GM18520 (cell line): ENCODE measurements around the gene B4GALNT4.
"Not testable (repeated sequence)": the region's sequence is repeated elsewhere in the genome, so short reads cannot be mapped to it uniquely, and the experiment has no call there.

Source experiments
- ATAC-seq: cut with Tn5 transposase; IDR thresholded peaks from one replicate; pipeline ENCODE4 v1.9.1; 2021; ENCODE audit not compliant: unreplicated experiment

B4GALNT4 gene, protein sequence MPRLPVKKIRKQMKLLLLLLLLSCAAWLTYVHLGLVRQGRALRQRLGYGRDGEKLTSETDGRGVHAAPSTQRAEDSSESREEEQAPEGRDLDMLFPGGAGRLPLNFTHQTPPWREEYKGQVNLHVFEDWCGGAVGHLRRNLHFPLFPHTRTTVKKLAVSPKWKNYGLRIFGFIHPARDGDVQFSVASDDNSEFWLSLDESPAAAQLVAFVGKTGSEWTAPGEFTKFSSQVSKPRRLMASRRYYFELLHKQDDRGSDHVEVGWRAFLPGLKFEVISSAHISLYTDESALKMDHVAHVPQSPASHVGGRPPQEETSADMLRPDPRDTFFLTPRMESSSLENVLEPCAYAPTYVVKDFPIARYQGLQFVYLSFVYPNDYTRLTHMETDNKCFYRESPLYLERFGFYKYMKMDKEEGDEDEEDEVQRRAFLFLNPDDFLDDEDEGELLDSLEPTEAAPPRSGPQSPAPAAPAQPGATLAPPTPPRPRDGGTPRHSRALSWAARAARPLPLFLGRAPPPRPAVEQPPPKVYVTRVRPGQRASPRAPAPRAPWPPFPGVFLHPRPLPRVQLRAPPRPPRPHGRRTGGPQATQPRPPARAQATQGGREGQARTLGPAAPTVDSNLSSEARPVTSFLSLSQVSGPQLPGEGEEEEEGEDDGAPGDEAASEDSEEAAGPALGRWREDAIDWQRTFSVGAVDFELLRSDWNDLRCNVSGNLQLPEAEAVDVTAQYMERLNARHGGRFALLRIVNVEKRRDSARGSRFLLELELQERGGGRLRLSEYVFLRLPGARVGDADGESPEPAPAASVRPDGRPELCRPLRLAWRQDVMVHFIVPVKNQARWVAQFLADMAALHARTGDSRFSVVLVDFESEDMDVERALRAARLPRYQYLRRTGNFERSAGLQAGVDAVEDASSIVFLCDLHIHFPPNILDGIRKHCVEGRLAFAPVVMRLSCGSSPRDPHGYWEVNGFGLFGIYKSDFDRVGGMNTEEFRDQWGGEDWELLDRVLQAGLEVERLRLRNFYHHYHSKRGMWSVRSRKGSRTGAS

DNA sequence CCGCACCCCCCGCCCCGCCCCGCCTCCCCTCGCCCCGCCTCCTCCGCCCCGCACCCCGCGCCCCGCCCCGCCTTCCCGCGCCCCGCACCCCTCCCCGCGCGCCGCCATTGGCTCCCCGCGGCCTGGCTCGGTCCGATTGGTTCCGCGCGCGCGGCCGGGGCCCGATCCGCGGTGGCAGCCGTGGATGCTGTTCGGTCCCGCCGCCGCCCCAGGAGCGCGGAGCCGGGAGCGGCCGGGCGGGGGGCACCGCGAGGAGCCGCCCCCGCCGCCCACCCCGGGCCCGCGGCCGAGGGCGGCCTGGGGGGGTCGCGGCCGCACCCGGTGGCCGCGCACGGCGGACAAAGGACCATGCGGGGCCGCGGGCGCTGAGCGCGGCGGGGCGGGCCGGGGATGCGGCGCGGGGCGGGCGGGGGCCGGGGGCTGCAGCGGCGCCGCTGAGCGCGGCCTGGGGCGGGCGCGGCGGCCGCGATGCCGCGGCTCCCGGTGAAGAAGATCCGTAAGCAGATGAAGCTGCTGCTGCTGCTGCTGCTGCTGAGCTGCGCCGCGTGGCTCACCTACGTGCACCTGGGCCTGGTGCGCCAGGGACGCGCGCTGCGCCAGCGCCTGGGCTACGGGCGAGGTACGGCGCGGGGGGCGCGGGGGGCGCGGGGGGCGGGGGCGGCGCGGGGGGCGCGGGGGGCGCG is at the start of gene B4GALNT4:
Gene B4GALNT4 (plus strand): TSS at position 164 of the 683 bp plus-strand sequence. CDS start 305 bp downstream, at position 469.
- no peak for ATAC-seq

GRCh38 chr11:319888-320273 is 49.4 kb upstream of the B4GALNT4 start:
- not testable (repeated sequence) for ATAC-seq

DNA sequence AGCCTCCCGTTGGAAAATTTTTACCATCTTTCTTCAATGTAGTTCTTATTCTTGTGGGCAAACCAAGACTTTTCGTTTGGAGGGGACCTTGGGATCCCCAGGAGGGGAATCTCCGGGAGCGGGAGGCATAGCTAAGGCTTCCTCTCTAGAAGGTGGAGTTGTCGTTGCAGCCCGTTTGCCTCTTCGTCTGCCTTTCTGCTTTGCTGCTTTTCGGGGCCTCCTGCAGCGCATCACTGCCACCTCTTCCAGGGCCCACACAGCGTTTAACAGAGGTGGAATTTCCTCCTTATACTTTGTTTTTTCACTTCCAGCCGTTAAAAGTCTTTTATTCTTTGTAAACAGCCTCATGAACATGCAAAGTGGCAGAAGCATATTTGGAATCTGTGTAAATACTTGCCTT is 45.1 kb upstream of the B4GALNT4 start:
- no peak for ATAC-seq

GRCh38 chr11:324593-325517 is 44.4 kb upstream of the B4GALNT4 start:
- not testable (repeated sequence) for ATAC-seq

- ATAC-seq: no peak
Measured at GRCh38 chr11:325796-326591, 43.3 kb upstream of the B4GALNT4 start.

GRCh38 chr11:326592-326841 is 42.8 kb upstream of the B4GALNT4 start:
- ATAC-seq: no peak

- ATAC-seq: no peak
Measured at GRCh38 chr11:326842-327580, 42.3 kb upstream of the B4GALNT4 start.

GRCh38 chr11:327581-327923 is 41.7 kb upstream of the B4GALNT4 start:
- ATAC-seq: no peak

DNA sequence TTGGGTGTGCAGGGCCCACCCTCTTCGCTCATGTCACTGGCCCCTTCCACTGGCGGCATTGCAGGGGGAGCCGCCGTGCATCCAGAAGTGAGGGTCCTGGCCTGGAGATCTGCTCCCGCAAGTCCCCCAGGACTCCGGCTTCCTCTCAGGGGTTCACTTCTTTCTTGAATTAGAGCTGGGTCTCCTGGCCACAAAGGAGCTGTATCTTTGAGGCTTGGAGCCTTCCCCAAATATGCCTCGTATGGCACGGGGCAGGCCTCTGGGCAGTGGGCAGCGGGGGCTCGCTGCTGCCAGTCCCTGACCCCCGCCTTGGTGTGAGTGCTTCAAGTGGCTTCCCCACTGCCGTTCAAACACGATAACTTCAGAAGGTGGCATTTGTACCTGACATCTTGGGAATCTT is 41.3 kb upstream of the B4GALNT4 start:
- no peak for ATAC-seq

DNA sequence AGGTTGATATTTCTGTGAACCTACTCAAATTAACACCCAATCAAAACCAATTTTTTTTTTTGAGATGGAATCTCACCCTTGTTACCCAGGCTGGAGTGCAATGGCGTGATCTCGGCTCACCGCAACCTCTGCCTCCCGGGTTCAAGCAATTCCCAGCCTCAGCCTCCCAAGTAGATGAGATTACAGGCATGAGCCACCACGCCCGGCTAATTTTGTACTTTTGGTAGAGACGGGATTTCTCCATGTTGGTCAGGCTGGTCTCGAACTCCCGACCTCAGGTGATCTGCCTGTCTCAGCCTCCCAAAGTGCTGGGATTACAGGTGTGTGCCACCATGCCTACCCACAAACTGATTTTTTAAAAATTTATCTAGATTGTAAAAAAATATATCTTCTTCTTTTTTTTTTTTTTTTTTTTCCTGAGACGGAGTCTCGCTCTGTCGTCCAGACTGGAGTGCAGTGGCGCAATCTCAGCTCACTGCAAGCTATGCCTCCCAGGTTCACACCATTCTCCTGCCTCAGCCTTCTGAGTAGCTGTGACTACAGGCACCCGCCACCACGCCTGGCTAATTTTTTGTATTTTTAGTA is 40.7 kb upstream of the B4GALNT4 start:
- not testable (repeated sequence) for ATAC-seq

DNA sequence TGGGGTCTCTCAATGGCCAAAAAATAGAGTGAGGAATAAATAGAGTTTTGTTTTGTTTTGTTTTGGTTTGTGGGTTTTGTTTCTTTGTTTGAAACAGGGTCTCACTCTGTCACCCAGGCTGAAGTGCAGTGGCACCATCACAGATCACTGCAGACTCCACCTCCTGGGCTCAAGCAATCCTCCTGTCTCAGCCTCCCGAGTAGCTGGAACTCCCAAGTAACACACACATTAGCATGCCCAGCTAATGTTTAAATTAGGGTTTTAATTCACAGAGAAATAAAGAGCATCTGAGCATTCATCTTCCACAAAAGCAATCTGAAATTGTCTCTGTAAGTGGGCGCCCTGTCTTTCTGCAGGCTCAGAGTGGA is 39.4 kb upstream of the B4GALNT4 start:
- ATAC-seq: no peak

DNA sequence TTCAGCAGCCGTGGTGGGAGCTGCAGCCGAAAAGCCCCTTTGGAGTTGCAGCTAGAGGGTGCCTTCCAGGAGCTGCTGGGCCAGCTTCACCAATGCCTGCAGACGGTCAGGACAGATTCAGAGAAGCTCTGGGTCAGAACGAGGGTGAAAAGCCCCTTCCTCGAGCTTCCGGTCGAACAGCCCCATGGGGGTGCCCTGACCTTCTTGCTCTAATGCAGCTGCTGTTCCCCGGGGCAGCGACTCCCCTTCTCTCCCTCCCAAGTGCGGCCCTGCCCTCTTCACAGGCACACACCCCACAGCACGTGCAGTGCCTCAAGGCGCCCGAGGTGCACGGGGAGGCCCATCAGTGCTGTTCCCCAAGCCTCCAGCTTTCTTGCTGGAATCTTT is 39.0 kb upstream of the B4GALNT4 start:
- no peak for ATAC-seq

- ATAC-seq: no peak
Measured at GRCh38 chr11:330694-331357, 38.5 kb upstream of the B4GALNT4 start.

GRCh38 chr11:331358-332060 is 37.8 kb upstream of the B4GALNT4 start:
- no peak for ATAC-seq

DNA sequence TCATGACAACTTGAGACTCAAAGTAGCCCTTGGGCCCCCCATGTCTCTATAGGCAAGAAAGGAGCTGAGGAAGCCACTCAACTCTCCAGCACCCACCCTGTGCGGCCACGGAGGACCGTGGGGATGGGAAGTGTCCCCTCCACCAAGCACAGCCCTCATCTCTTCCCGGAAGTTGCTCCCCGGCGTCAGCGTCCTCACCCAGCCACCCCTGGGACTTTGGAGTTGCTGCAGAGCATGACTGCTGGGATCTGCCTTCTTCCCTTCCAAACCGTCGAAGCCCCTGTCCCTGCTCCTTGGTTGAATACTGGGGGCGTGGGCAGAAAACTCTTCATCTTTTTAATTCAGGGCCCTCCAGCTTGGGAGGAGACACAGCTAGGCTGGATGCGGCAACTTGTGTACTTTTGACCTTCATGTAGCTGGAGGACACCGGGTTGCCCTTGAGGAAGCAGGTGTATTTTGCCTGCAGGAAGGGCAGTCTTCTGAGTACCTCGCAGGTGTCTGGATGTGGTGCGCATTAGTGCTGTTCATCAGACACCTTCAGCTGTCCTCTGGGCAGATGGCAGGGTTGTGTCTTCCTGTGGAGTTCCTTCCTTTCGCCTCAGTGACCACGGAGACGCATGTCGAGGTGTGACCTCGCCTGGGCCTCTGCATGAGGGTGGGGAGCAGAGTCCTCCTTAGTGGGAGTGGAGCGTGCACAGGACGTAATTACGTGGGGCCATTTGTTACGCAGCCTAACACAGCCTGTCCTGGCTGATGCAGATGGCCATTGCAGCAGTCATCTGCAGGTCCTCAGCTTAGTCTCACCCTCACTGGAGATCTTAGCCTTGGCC is 36.4 kb upstream of the B4GALNT4 start:
- ATAC-seq: no peak

- not testable (repeated sequence) for ATAC-seq
Measured at GRCh38 chr11:333616-334263, 35.6 kb upstream of the B4GALNT4 start.
